Effector CD8-positive, alpha-beta T cell (primary cell): Measurements from ENCODE around the gene SLCO2A1.

ENCODE experiments used
- DNase-seq: peaks from one replicate; lab custom pipeline; 2025; lab: John Stamatoyannopoulos, UW

The SLCO2A1 gene

GRCh38 chr3:133999891-134000685, 29.6 kb downstream of the SLCO2A1 start:
- no peak for DNase-seq

- DNase-seq = no peak
Measured at GRCh38 chr3:133998691-133999241, 31.0 kb downstream of the SLCO2A1 start.

GRCh38 chr3:133997871-133998635, 31.7 kb downstream of the SLCO2A1 start:
- DNase-seq = no peak

- DNase-seq = no peak
Measured at GRCh38 chr3:133996996-133997395, 32.7 kb downstream of the SLCO2A1 start.

GRCh38 chr3:133996251-133996661, 33.5 kb downstream of the SLCO2A1 start:
- DNase-seq = no peak

GRCh38 chr3:133995264-133995663, 34.5 kb downstream of the SLCO2A1 start:
- DNase-seq = no peak

- no peak for DNase-seq
Measured at GRCh38 chr3:133994166-133994890, 35.4 kb downstream of the SLCO2A1 start.

- DNase-seq = no peak
Measured at GRCh38 chr3:133992951-133993620, 36.6 kb downstream of the SLCO2A1 start.

GRCh38 chr3:133992381-133992780, 37.3 kb downstream of the SLCO2A1 start:
- DNase-seq = no peak

GRCh38 chr3:133991637-133992036, 38.1 kb downstream of the SLCO2A1 start:
- no peak for DNase-seq

GRCh38 chr3:133991209-133991608, 38.5 kb downstream of the SLCO2A1 start:
- no peak for DNase-seq

GRCh38 chr3:133989936-133990702, 39.6 kb downstream of the SLCO2A1 start:
- DNase-seq = no peak

- no peak for DNase-seq
Measured at GRCh38 chr3:133988631-133989161, 41.0 kb downstream of the SLCO2A1 start.

GRCh38 chr3:133987948-133988484, 41.7 kb downstream of the SLCO2A1 start:
- no peak for DNase-seq

- no peak for DNase-seq
Measured at GRCh38 chr3:133987136-133987535, 42.6 kb downstream of the SLCO2A1 start.

- DNase-seq = no peak
Measured at GRCh38 chr3:133986311-133986710, 43.4 kb downstream of the SLCO2A1 start.

- DNase-seq = no peak
Measured at GRCh38 chr3:133984975-133985374, 44.8 kb downstream of the SLCO2A1 start.

GRCh38 chr3:133983576-133984560, 45.9 kb downstream of the SLCO2A1 start:
- DNase-seq = no peak

- DNase-seq = no peak
Measured at GRCh38 chr3:133983126-133983525, 46.6 kb downstream of the SLCO2A1 start.
